ENCODE data around the gene SPIRE1.

The SPIRE1 gene

GRCh38 chr18:12445554-12445953 lies 212.4 kb downstream of the SPIRE1 start:
- DNase-seq (ENCODE audit: low read depth), result no peak

DNA sequence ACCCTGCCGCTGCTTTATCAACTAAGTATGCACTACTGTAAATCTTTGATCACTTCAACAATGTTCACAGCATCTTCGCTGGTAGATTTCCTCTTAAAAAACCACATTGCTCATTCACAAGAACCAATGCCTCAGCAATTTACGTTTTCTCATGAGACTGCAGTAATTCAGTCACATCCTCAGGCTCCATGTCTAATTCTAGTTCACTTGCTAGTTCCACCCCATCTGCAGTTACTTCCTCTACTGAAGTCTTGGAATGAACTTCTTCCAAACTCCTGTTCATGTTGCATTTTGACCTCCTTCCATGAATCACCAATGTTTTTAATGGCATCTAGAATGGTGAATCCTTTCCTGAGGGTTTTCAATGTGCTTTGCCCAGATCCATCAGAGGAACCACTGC lies 214.4 kb downstream of the SPIRE1 start:
- no peak for DNase-seq (ENCODE audit: low read depth)

DNA sequence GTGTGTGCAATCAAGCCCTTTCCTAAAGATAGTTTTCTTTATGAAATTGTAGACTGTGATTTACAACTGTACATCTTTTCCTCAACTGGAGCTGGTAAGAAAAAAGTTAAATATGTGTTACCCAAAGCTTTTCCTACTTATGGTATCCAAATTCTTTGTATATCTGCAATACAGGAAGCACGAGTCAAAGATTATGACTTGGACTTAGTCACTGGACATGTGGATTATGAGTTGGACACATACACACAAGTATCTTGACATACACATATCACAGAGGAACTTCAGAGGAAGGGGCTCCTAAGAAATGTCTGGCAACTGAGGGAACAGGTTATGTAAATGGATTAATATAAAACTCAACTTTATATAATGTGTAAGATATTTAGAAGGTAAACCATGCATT lies 215.0 kb downstream of the SPIRE1 start:
- no peak for DNase-seq (ENCODE audit: low read depth)

DNA sequence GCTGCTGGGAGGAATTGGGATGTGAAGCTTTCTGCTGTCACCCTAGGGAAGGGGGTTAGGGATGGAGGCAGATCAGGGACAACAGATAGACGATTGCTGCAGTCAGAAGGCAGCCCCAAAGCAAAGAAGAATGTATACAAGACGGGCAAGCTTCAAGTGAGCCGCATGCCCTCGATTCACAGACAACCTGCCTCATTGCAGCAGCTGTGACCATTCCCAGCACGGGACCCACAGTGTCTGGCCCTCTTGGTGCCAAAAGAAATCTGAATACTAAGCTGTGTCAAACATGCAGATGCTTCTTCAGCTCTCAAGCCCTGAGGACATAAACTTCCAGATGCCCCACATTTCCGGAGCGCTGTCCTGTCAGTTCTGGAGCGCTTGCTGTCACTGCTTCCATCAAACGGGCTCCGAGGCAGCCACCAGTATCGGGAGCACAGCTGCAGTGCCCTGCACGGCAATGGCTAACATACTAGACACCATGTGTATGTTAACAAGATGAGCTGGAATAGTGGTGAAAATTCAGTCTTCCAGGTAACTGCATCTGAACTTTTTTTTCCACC lies 216.4 kb downstream of the SPIRE1 start:
- DNase-seq (ENCODE audit: low read depth), result no peak

DNA sequence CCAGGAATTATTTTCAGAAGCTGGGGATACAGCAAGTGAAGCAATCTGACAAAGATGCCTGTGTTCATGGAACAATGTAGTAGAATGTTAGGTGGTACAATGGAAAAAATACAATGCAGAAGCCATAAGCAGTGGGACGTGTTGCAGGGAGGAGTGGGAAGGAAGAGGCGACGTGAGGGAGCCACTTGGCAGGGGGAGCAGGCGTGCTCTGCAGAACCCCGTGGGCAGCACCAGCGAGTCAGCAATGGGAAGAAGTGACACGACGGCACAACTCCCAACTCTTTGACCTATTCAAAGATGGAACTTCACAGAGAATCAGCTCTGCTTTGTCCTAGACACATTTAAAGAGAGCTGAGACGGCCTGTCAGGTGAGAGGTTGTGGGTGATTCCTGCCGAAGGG lies 219.7 kb downstream of the SPIRE1 start:
- no peak for DNase-seq (ENCODE audit: low read depth)

DNA sequence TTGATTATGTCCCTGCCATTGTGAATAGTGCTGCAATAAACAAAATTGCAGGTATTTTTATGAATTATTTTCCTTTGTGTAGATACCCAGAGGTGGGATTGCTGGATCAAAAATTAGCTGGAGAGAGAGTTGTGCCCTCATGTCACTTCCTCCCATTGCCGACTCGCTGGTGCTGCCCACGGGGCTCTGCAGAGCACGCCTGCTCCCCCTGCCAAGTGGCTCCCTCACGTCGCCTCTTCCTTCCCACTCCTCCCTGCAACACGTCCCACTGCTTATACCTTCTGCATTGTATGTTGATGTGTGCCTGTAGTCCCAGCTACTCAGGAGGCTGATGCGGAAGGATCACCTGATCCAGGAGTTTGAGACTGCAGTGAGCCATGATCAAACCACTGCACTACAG lies 222.0 kb downstream of the SPIRE1 start:
- DNase-seq (ENCODE audit: low read depth), result no peak

GRCh38 chr18:12434541-12434929 lies 223.4 kb downstream of the SPIRE1 start:
- DNase-seq (ENCODE audit: low read depth), result no peak

- DNase-seq (ENCODE audit: low read depth), result no peak
These were observed 223.9 kb downstream of the SPIRE1 start for GRCh38 chr18:12433829-12434540.

GRCh38 chr18:12432881-12433280 lies 225.0 kb downstream of the SPIRE1 start:
- DNase-seq (ENCODE audit: low read depth), result no peak

- DNase-seq (ENCODE audit: low read depth), result no peak
These were observed 225.7 kb downstream of the SPIRE1 start for GRCh38 chr18:12432196-12432595.

DNA sequence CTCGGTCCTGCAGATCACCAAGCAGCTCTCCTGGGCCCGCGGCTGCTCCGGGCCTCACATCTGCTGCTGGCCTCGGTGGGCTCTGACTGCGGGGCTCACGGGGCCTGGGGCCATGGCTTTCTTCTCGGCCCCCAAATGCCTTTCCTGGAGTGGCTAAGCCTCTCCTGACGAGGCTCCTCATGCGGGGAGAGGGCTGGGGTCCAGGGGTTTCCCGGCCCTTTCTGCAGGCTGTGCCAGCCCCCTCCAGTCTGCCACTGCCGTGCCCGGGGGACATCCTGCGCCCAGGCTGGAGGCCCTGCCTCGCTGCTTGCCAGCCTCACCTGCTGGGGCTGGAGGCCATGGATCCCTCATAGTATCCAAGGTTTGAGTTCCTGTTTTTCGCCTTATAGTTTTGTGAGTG lies 226.3 kb downstream of the SPIRE1 start:
- DNase-seq (ENCODE audit: low read depth), result no peak

GRCh38 chr18:12430137-12430990 lies 227.5 kb downstream of the SPIRE1 start:
- no peak for DNase-seq (ENCODE audit: low read depth)

- DNase-seq (ENCODE audit: low read depth), result no peak
These were observed 228.4 kb downstream of the SPIRE1 start for GRCh38 chr18:12429556-12429955.

DNA sequence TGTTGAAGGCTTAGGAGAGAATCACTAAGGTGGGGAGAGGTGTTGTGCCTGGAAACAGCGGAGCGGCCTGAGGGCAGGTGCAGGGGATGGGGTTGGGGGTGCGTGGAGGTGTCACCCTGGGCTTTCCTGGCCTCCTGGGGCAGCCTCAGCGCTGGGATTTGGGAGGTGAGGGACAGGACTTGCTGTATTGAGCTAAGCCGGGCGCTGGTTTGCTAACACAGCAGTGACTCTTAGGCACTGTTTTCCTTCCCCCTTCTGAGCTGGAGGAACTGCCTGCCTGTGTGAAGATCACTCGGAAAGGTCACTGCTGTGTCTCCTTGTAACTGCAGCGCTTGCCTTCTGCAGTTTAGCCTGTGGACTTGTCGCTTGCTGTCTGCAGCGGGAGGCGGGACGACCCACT lies 229.0 kb downstream of the SPIRE1 start:
- DNase-seq (ENCODE audit: low read depth), result no peak

GRCh38 chr18:12426924-12427323 lies 231.0 kb downstream of the SPIRE1 start:
- no peak for DNase-seq (ENCODE audit: low read depth)

DNA sequence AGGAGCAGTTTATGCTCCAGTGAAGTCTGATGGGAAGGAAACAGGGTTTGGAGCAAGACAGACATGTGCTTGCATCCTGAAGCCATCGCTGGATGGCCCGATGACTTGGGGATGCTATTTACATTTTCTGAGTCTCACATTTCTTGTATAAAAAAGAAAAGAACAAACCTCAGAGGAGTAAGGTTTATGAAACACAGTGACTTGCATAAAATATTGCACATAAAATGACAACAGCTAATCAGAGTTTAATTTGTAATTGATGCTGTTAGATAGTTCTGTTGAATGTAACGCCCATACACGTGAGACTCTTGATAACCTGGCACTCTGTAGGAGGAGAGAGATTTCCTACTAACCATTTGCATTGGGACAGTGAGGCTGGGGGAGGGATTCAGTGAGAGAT lies 233.7 kb downstream of the SPIRE1 start:
- DNase-seq (ENCODE audit: low read depth), result no peak

DNA sequence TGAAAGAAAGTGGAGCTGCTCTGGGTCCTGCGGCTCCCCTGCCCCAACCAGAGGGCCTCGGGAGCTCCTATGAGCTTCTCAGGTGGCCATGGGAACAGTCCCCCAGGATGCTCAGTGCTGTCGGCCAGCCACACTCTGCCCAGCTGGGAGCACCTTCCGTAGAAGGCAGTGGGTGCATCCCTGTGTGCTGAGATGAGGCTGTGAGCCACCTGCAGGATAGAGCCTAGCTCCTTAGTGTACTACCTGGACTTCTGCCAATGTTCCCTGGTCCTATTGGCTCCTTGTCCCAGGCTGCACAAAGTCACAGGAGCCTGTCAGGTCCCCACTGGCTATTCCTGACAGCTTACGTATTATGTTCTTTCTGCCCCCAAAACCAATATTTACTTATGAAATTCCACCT lies 234.1 kb downstream of the SPIRE1 start:
- no peak for DNase-seq (ENCODE audit: low read depth)

GRCh38 chr18:12423393-12423792 lies 234.5 kb downstream of the SPIRE1 start:
- DNase-seq (ENCODE audit: low read depth), result no peak

DNA sequence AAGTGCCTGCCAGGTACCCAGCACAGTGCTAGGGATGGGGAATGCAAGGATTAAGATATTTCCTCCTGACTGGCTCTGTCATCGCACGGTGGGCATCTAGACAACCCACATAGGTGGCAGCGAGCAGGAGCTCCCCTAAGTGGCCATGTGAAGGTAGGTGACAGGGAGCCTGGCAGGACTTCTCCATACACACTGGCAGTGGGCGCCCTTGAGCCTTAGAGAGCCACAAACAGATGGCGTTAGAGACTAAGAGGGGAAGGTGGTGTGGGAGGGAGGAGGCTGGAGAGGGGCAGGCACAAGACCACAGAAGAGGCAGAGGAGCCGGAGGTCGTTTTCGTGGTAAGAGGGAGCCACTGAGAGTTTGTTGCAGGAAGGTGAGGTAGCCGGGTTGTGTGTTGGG lies 235.0 kb downstream of the SPIRE1 start:
- no peak for DNase-seq (ENCODE audit: low read depth)

GRCh38 chr18:12421732-12422131 lies 236.2 kb downstream of the SPIRE1 start:
- no peak for DNase-seq (ENCODE audit: low read depth)

DNA sequence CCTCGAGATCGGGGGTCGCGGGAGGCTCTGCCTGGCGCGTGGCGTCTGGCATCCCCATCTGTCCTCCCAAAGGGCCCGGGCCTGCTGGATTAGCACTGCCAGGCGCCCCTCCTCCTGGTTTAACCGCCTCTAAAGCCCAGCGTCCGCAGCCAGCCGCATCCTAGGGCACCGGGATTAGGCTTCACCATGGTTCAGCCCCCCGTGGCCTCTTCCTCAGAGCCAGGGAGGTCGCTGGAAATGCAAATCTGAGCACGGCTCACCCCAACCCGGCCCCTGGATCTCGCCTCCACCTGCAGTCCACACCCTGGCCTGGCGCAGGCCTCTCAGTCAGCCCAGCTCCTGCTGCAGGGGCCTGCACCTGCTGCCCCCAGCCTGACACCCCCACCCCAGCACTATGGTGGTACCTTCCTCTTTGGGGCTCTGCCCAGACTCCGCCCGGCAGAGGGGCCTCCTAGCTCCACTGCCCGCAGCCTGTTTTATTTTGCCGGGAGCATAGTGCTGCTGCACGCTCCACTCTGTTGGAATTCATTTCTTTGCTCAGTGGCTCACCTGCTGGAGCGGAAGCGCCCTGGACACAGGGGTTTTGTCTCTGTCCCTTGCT lies 237.0 kb downstream of the SPIRE1 start:
- DNase-seq (ENCODE audit: low read depth), result no peak

DNA sequence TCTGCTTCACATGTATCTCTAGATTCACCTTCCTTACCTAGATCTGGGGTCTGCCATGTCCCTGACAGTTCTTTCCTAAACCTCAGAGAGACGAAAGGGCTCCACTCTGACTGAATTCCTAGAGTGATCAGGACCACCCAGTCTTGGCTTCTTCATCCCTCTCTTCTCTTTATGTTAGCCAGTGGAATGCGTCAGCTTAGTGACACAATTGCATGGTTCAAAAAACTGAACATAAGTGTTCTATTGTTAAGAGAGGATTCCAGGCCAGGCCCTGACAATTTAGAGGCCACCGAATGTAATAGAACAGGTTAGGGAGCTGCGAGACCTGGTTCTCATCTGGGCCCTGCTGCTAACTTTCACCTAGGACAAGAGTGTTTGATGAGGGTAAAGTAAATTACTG lies 240.2 kb downstream of the SPIRE1 start:
- DNase-seq (ENCODE audit: low read depth), result no peak

All from stimulated activated CD8-positive, alpha-beta memory T cell treated with anti-CD3 and anti-CD28 coated beads, Interleukin-12 subunit alpha, Interleukin-12 subunit beta, amount 100 ng/mL, for 1 hour (primary cell).